ENCODE data around the gene SNAPIN. TPM values are rescaled to one million over a fixed set of nuclear protein-coding genes. Genes with fewer than 3 reads are reported as not detected.
A peak's percentile ranks its signal among the peaks of the same experiment; 100 is the strongest.
"Not testable (repeated sequence)": the region's sequence is repeated elsewhere in the genome, so short reads cannot be mapped to it uniquely, and the experiment has no call there.

The SNAPIN gene
- total RNA-seq, 1 experiment from 2014 or later = 34.1 TPM

DNA sequence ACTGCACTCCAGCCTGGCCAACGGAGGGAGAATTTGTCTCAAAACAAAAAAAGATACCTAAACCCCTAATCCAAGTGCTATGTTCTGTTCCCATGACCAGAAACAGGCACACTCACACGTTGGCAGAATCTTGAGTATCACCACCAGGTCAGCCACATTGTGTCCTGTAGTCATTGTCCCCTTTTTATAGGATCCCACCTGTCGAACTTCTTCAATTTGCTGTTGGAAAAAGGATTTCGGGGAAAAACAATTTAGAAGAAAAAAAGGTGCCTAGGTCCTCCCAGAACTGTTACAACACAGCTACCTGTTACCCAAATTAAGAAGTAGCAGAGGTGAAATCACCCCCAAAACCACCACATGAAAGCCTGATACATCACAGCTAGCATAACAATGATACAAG lies 8.9 kb downstream of the SNAPIN start:
- ChIA-PET CTCF (no interaction called here), POLR2A (no interaction called here)
- TF ChIP-seq, protein P1, sequence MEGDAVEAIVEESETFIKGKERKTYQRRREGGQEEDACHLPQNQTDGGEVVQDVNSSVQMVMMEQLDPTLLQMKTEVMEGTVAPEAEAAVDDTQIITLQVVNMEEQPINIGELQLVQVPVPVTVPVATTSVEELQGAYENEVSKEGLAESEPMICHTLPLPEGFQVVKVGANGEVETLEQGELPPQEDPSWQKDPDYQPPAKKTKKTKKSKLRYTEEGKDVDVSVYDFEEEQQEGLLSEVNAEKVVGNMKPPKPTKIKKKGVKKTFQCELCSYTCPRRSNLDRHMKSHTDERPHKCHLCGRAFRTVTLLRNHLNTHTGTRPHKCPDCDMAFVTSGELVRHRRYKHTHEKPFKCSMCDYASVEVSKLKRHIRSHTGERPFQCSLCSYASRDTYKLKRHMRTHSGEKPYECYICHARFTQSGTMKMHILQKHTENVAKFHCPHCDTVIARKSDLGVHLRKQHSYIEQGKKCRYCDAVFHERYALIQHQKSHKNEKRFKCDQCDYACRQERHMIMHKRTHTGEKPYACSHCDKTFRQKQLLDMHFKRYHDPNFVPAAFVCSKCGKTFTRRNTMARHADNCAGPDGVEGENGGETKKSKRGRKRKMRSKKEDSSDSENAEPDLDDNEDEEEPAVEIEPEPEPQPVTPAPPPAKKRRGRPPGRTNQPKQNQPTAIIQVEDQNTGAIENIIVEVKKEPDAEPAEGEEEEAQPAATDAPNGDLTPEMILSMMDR (IDR thresholded peaks at IDR 0.05; ENCODE audit: insufficient read depth in 1 of 2, low read depth in 1 of 2, low read length in 1 of 2, severe bottlenecking in 1 of 2, unreplicated experiment in 1 of 2) = no peak
- no peaks in the 10 kb centered on the region for H3K9me3 Mint-ChIP-seq (ENCODE audit: unreplicated experiment)
- peaks cover 4% of the 10 kb centered on the region for H3K36me3 Mint-ChIP-seq (ENCODE audit: insufficient read depth, unreplicated experiment)
- no TSS peak for BruUV-seq (replicated peaks)
- H3K4me1 Mint-ChIP-seq (ENCODE audit: low read depth, unreplicated experiment) = peaks cover 8% of the 10 kb centered on the region
- no peak overlapping the region for H3K4me3 Mint-ChIP-seq (ENCODE audit: unreplicated experiment)
- H3K27me3 Mint-ChIP-seq (ENCODE audit: insufficient read depth, unreplicated experiment) = no peaks in the 10 kb centered on the region
- no peaks in the 10 kb centered on the region for H3K27me3 ChIP-seq (replicated peaks; ENCODE audit: control insufficient read depth, insufficient read depth, low read length)
- H3K4me1 ChIP-seq = peaks cover 4% of the 10 kb centered on the region; the same call in 1 of the 2 replicates
- no peak overlapping the region for H3K4me3 ChIP-seq (ENCODE audit: low read depth, low read length)
- intact Hi-C loops (cut with micrococcal nuclease; ENCODE audit: unreplicated experiment) = no loop called here
- no peak overlapping the region for H3K27ac Mint-ChIP-seq (ENCODE audit: unreplicated experiment)
- no peak for DNase-seq
- no peaks in the 10 kb centered on the region for H3K9me3 ChIP-seq
- peaks cover 12% of the 10 kb centered on the region for H3K36me3 ChIP-seq (ENCODE audit: control insufficient read depth, insufficient read depth, low read length)

DNA sequence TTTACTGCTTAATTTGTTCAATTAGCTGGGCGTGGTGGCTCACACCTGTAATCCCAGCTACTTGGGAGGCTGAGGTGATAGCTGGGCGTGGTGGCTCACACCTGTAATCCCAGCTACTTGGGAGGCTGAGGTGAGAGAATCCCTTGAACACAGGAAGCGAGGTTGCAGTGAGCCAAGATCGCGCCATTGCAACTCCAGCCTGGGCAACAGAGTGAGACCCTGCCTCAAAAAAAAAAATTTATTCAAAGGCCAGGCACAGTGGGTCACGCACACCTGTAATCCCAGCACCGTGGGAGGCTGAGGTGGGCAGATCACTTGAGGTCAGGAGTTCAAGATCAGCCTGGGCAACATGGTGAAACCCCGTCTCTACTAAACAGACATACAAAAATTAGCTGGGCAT lies 10.2 kb downstream of the SNAPIN start:
- H3K4me1 Mint-ChIP-seq (ENCODE audit: low read depth, unreplicated experiment); H3K9me3 ChIP-seq; H3K4me1 ChIP-seq; BruUV-seq (replicated peaks); H3K9me3 Mint-ChIP-seq (ENCODE audit: unreplicated experiment); CTCF ChIA-PET; DNase-seq; H3K27me3 ChIP-seq (replicated peaks; ENCODE audit: control insufficient read depth, insufficient read depth, low read length); H3K4me3 ChIP-seq (ENCODE audit: low read depth, low read length); H3K27me3 Mint-ChIP-seq (ENCODE audit: insufficient read depth, unreplicated experiment); H3K36me3 ChIP-seq (ENCODE audit: control insufficient read depth, insufficient read depth, low read length); H3K36me3 Mint-ChIP-seq (ENCODE audit: insufficient read depth, unreplicated experiment); H3K27ac Mint-ChIP-seq (ENCODE audit: unreplicated experiment); intact Hi-C loops (cut with micrococcal nuclease; ENCODE audit: unreplicated experiment); POLR2A ChIA-PET: not testable (repeated sequence)
- H3K4me3 Mint-ChIP-seq (ENCODE audit: unreplicated experiment) = peak overlapping the region; percentile 54

DNA sequence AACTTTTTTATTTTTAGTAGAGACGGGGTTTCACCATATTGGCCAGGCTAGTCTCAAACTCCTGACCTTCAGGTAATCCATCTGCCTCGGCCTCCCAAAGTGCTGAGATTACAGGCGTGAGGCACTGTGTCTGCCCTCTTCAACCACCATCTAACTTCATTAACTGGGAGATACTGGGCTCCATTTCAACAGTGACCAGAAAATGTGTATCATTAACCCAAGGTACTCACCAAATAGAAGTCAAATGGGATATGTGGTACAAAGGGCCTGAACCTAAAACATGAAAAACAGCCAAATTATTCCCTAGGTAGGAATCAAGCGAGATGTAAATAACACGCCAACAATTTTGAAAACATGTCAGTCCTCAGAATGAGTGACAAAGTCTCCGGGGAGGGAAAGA lies 11.1 kb downstream of the SNAPIN start:
- no peak overlapping the region for H3K4me3 Mint-ChIP-seq (ENCODE audit: unreplicated experiment)
- no peak for DNase-seq
- no peaks in the 10 kb centered on the region for H3K27me3 Mint-ChIP-seq (ENCODE audit: insufficient read depth, unreplicated experiment)
- peaks cover 4% of the 10 kb centered on the region for H3K36me3 Mint-ChIP-seq (ENCODE audit: insufficient read depth, unreplicated experiment)
- CTCF ChIA-PET = no interaction called here
- TF ChIP-seq, protein P1 (IDR thresholded peaks at IDR 0.05; ENCODE audit: insufficient read depth in 1 of 2, low read depth in 1 of 2, low read length in 1 of 2, severe bottlenecking in 1 of 2, unreplicated experiment in 1 of 2) = no peak
- no peaks in the 10 kb centered on the region for H3K9me3 Mint-ChIP-seq (ENCODE audit: unreplicated experiment)
- no peaks in the 10 kb centered on the region for H3K9me3 ChIP-seq
- no TSS peak for BruUV-seq (replicated peaks)
- peaks cover 8% of the 10 kb centered on the region for H3K36me3 ChIP-seq (ENCODE audit: control insufficient read depth, insufficient read depth, low read length)
- peaks cover 4% of the 10 kb centered on the region; the same call in 1 of the 2 replicates for H3K4me1 ChIP-seq
- no peaks in the 10 kb centered on the region for H3K27me3 ChIP-seq (replicated peaks; ENCODE audit: control insufficient read depth, insufficient read depth, low read length)
- H3K27ac Mint-ChIP-seq (ENCODE audit: unreplicated experiment) = no peak overlapping the region
- intact Hi-C loops (cut with micrococcal nuclease; ENCODE audit: unreplicated experiment) = loop anchor here (2.0 to 5.0 kb wide), 3 partner anchors 35 to 151 kb away; partner anchors contain the start of gene CHTOP
- peaks cover 6% of the 10 kb centered on the region for H3K4me1 Mint-ChIP-seq (ENCODE audit: low read depth, unreplicated experiment)
- POLR2A ChIA-PET = no interaction called here
- peak overlapping the region; percentile 85 for H3K4me3 ChIP-seq (ENCODE audit: low read depth, low read length)
